ENCODE data around the gene GRIK3.

Gene GRIK3

GRCh38 chr1:36752431-36752830, 281.9 kb downstream of the GRIK3 start:
- no peak overlapping the region for H3K27ac ChIP-seq (ENCODE audit: low read length)
- no peaks in the 10 kb centered on the region for H3K36me3 ChIP-seq (replicated peaks; ENCODE audit: low read depth, low read length)
- no peak overlapping the region for H3K9ac ChIP-seq (ENCODE audit: low read length)
- TF ChIP-seq EZH2phosphoT487 (IDR thresholded peaks at IDR 0.05; ENCODE audit: low read depth), result no peak
- no peak for TF ChIP-seq CTCF (IDR thresholded peaks at IDR 0.05; ENCODE audit: low read depth, low read length)
- peak overlapping the region; percentile 50 for H3K4me2 ChIP-seq (ENCODE audit: low read length)
- no peaks in the 10 kb centered on the region for H3K9me3 ChIP-seq (ENCODE audit: insufficient read depth, low read length)
- peaks cover 12% of the 10 kb centered on the region for H3K27me3 ChIP-seq (ENCODE audit: low read depth, low read length)
- H3K79me2 ChIP-seq (ENCODE audit: low read length), result no peaks in the 10 kb centered on the region
- no peak overlapping the region for H3K4me3 ChIP-seq (ENCODE audit: low read length)
- no peaks in the 10 kb centered on the region for H4K20me1 ChIP-seq (ENCODE audit: insufficient read depth, low read length)
- peaks cover 29% of the 10 kb centered on the region for H3K4me1 ChIP-seq (ENCODE audit: low read length)
- H2AFZ ChIP-seq (ENCODE audit: low read depth, low read length), result no peak overlapping the region

- H3K4me2 ChIP-seq (ENCODE audit: low read length), result no peak overlapping the region
- peaks cover 23% of the 10 kb centered on the region for H3K4me1 ChIP-seq (ENCODE audit: low read length)
- no peak overlapping the region for H2AFZ ChIP-seq (ENCODE audit: low read depth, low read length)
- no peaks in the 10 kb centered on the region for H3K9me3 ChIP-seq (ENCODE audit: insufficient read depth, low read length)
- H4K20me1 ChIP-seq (ENCODE audit: insufficient read depth, low read length), result no peaks in the 10 kb centered on the region
- no peaks in the 10 kb centered on the region for H3K36me3 ChIP-seq (replicated peaks; ENCODE audit: low read depth, low read length)
- peaks cover 17% of the 10 kb centered on the region for H3K27me3 ChIP-seq (ENCODE audit: low read depth, low read length)
- no peak overlapping the region for H3K9ac ChIP-seq (ENCODE audit: low read length)
- H3K4me3 ChIP-seq (ENCODE audit: low read length), result no peak overlapping the region
- TF ChIP-seq EZH2phosphoT487 (IDR thresholded peaks at IDR 0.05; ENCODE audit: low read depth) (no peak), CTCF (IDR thresholded peaks at IDR 0.05; ENCODE audit: low read depth, low read length) (no peak)
- H3K79me2 ChIP-seq (ENCODE audit: low read length), result no peaks in the 10 kb centered on the region
- no peak overlapping the region for H3K27ac ChIP-seq (ENCODE audit: low read length)
Observed at GRCh38 chr1:36751525-36751924, 282.8 kb downstream of the GRIK3 start.

GRCh38 chr1:36748466-36748865, 285.8 kb downstream of the GRIK3 start:
- Histone ChIP-seq H3K9me3 (ENCODE audit: insufficient read depth, low read length) (no peaks in the 10 kb centered on the region), H3K4me2 (ENCODE audit: low read length) (no peak overlapping the region), H3K27ac (ENCODE audit: low read length) (no peak overlapping the region), H3K36me3 (replicated peaks; ENCODE audit: low read depth, low read length) (no peaks in the 10 kb centered on the region), H3K9ac (ENCODE audit: low read length) (no peak overlapping the region), H4K20me1 (ENCODE audit: insufficient read depth, low read length) (no peaks in the 10 kb centered on the region), H3K4me3 (ENCODE audit: low read length) (no peak overlapping the region), H3K79me2 (ENCODE audit: low read length) (no peaks in the 10 kb centered on the region), H2AFZ (ENCODE audit: low read depth, low read length) (no peak overlapping the region), H3K4me1 (ENCODE audit: low read length) (peaks cover 14% of the 10 kb centered on the region), H3K27me3 (ENCODE audit: low read depth, low read length) (peaks cover 19% of the 10 kb centered on the region)
- TF ChIP-seq EZH2phosphoT487 (IDR thresholded peaks at IDR 0.05; ENCODE audit: low read depth) (no peak), CTCF (IDR thresholded peaks at IDR 0.05; ENCODE audit: low read depth, low read length) (no peak)
